Measurements from ENCODE around the gene PRSS37.

DNA sequence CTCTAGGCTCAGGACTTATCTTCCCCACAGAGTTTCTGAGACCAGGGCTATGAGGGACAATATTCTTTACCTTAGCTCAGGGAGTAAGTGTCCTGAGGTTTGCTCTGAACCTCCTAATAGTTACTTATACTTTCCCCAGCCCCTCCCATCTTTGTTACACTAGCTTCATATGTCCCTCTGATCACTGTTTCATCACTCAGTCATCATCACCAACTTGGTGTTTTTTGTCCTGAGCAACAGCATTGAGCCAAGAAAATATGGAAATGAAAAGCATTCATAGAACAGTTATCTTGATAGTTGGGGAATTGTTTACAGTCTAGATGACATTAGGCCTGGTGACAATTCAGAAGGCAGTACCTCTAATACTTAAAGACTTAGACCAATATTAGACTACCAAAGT is at the start of gene PRSS37:
- TF ChIP-seq REST (IDR thresholded peaks at IDR 0.05; ENCODE audit: insufficient read depth in 1 of 2, low read depth in 2 of 2, low read length in 1 of 2) (no peak), SIN3A (IDR thresholded peaks at IDR 0.05; ENCODE audit: borderline replicate concordance, insufficient read depth, low read depth, low read length) (no peak), POLR2AphosphoS5 (IDR thresholded peaks at IDR 0.05; ENCODE audit: low read depth, low read length) (no peak), TCF7L2 (IDR thresholded peaks at IDR 0.05; ENCODE audit: low read depth, low read length) (no peak)
- TF ChIP-seq, protein P1, sequence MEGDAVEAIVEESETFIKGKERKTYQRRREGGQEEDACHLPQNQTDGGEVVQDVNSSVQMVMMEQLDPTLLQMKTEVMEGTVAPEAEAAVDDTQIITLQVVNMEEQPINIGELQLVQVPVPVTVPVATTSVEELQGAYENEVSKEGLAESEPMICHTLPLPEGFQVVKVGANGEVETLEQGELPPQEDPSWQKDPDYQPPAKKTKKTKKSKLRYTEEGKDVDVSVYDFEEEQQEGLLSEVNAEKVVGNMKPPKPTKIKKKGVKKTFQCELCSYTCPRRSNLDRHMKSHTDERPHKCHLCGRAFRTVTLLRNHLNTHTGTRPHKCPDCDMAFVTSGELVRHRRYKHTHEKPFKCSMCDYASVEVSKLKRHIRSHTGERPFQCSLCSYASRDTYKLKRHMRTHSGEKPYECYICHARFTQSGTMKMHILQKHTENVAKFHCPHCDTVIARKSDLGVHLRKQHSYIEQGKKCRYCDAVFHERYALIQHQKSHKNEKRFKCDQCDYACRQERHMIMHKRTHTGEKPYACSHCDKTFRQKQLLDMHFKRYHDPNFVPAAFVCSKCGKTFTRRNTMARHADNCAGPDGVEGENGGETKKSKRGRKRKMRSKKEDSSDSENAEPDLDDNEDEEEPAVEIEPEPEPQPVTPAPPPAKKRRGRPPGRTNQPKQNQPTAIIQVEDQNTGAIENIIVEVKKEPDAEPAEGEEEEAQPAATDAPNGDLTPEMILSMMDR (IDR thresholded peaks at IDR 0.05), result no peak

Measured in Panc1 (cell line).